GM19043 (cell line): ENCODE data around the gene ZSWIM4.
"Not testable (repeated sequence)": the region's sequence is repeated elsewhere in the genome, so short reads cannot be mapped to it uniquely, and the experiment has no call there.

Source experiments
- ATAC-seq: cut with Tn5 transposase; IDR thresholded peaks from one replicate; pipeline ENCODE4 v1.9.1; 2021; ENCODE audit warnings: low read depth; ENCODE audit not compliant: unreplicated experiment

Gene ZSWIM4

DNA sequence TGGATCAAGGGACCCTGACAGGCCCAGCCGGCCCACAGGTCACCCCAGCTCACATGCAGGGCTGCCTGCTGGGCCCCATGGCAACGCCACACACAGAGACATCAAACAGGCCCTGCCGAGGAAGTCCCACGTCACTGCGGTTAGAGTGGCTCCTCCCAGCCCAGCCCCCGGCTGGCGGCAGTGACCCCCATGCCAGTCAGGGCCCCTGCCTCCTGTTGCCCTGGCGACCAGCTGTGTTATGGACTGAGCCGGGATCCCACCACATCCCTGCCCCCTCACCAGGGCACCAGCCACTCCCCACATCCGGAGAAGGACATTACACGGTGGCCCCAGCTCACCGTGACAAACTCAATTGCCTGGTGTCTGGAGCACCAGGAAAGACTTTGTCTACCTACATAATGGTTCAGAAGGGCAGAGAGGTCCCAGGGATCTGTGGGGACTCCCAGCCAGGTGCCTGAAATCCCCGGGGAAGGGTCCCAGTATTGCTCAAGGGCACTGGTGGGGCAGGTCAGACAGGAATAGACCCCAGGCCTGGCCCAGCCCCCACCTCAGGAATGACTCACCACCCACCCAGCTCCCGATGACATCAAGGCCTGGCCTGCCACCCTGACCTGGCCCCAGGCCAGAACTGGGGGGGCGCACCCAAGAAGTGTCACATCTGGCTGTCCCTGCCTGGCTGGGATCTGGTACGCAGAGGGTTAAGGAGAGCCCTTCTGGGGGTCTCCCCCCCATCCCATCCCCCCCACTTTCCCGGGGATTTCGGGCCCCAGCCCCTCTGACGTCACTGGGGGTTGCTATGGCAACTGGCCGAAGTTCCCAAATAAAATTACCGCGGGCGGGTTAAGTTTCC is 51.5 kb downstream of the ZSWIM4 start:
- ATAC-seq: peak; percentile 62

DNA sequence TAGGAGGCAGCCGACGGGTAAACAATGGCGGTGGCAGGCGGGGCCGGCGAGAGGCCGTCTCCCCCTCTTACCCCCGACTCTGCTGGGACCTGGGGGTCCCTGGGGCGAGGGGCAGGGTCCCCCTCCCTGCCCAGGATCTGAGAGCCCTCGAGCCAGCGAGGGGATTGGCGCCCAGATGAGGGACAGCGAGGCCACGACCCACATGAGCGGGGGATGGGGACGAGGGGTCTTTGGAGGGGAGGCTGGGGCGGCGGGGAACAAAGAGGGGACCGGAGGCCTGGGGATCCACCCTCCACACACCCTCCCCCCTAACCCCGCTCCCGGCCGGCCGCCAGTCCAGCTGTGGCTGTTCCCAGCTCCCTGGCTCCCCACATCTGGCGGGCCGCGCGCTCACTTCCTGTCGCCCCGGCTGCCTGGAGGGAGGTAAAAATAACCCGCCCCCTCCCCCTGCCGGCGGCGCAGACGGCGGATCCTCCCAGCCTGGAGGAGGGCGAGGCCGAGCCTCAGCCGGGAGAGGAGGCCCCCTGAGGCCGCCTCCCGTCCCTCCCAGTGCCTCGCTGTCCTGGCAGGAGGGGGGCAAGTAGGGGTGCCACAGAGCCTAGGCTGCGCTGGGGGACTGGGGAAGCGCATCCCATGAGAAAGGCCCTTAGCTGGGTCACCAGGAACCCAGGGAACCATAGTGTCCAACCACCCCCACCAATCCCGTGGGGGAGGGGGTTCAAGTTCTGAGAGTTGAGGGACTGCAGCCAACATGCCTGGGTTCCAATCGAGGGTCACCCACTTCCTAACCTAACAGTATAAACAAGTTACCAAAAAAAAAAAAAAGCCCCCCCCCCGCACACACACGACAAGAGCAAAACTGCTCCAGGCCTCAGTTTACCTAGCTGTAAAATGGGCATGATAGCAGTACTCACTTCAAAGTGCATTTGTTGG is 52.4 kb downstream of the ZSWIM4 start:
- ATAC-seq: no peak

DNA sequence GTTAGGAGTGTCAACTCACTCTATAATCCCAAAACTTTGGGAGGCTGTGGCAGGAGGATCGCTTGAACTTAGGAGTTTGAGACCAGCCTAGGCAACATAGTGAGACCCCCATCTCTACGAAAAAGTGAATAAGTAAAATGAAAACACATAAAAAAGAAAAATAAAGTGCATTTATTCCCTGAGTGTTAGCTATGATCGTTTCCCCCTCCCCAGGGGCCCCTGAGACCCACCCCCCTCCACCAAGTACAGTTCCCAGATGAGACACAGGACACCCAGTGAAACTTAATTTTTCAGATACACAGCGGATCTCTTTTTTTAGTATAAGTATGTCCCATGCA is 53.1 kb downstream of the ZSWIM4 start:
- no peak for ATAC-seq

DNA sequence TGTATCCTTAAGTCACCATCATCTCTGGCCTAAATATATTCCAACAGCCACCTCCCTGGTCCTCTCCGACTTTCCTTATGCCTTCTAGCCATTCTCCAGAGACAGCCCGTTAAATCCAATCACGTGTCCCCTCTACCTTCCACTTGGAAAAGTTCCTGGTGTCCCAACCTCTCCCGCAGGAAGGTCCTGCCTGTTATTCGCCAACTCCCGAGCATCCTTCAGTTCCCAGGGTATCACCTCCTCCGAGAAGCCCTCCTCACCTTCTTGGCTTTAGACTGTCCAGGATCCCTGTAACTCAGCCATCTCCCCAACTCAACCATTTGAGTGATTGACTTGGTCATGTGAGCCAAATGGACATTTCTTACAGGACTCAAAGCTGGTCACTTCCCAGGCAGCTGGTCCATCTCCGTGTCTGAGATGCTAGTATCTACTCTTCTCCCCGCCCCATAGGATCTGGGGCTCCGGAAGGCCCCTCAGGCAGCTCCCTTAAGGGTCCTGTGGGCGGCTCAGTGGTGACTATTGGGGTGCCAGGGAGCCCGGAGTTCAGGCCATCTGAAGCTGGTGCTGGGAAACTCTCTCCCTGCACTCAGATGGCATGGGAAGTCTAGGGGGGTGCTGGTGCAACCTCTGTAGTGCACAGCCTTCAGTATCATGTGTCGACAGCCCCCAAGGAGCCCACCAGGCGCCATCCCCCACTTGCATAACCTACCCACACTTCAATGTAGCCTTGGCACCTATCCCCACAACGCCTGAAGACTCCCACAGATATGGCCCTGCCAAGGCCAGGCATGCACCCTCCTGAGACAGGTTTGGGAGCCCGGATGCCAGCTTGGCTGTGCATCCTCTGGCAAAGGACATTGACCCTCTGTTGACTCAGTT is 53.8 kb downstream of the ZSWIM4 start:
- no peak for ATAC-seq

DNA sequence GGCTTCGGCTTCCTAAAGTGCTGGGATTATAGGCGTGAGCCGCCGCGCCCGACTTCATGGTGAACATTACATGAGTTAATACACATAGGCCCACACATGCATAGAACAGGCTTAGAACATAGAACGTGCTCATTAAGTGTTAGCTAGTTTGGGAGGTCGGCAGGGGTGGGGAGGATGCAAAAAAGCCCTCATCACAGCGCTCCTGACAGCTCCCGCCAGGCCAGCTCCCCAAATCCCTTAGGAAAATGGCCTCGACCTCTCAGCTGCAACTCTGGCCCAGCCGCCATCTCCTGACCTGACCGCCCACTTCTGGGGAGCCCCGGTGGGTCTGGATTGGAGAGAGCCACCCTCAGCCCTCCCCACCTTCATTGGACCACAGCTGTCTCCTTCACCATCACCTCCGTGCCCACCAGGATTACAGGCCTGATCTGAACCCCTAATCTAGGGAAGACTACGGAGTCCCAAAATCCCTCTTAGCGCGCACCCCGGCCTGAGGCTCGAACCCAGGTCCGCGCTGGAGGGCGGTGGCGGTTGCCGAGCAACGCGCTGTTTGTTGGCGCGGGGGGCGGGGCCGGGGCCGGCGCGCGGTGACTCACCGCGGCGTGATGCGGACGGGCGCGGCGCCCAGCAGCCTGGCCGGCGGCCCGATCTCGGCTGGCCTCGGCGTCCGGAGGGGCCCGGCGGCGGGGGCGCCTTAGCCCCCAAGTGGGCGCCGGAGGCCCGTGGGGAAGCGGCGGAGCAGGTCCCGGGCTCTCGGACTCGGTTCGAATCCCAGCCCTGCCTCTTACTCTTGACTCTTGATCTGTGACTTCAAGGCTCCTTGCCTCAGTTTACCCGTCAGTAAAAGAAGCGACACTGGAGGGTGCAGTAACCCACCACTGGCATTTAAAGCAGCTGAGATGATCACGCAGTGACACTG is 55.0 kb downstream of the ZSWIM4 start:
- no peak for ATAC-seq

DNA sequence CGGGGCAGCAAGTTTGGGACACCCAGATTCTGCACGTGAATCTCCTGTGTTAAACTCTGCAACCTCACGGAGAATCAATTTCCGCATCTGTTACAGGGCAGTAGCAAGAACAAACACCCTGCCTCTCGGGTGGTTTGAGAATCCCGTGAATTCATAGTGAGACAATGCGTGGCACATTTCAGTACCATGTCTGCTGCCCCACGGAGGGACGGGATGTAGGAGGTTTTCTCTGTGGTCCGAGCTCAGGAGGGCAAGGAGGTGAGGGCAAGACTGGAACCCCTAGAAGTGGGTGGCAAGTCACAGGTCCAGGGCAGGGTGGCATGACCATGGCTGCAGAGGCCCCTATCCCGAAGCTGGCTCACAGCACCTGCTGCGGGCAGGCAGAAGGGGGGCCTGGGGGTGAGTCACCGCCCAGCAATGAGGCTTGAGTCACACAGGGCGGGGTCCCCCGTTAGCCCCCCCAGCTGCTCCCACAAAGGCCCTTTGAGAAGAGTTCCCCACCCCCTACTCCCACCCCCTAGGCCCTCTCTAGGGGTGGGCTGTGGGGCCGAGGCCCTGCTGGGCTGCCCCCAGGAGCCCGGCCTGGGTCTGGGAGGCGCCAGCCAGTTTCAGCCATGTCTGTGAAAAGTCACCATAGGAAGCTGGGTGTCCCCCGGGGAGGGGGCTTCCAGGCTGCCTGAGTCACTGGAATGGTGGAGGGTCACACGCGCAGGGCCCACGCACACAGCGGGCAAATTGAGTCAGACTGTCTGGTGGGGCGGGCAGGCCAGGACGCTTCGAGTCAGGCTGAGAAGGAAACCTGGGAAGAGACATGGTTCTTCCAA is 55.9 kb downstream of the ZSWIM4 start:
- no peak for ATAC-seq

DNA sequence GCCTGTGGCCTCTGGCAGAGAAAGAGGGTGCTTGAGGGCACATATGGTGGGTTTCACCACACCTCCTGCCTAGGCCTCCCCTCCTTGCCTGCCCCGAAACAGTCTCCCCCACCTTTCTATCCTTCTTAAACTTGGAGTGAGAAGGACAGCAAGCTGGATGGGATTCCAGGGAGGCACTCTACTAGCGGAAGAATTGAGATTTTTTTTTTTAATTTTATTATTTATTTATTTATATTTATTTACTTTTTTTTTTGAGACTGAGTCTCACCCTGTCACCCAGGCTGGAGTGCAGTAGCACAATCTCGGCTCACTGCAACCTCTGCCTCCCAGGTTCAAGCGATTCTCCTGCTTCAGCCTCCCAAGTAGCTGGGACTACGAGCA is 56.5 kb downstream of the ZSWIM4 start:
- not testable (repeated sequence) for ATAC-seq

DNA sequence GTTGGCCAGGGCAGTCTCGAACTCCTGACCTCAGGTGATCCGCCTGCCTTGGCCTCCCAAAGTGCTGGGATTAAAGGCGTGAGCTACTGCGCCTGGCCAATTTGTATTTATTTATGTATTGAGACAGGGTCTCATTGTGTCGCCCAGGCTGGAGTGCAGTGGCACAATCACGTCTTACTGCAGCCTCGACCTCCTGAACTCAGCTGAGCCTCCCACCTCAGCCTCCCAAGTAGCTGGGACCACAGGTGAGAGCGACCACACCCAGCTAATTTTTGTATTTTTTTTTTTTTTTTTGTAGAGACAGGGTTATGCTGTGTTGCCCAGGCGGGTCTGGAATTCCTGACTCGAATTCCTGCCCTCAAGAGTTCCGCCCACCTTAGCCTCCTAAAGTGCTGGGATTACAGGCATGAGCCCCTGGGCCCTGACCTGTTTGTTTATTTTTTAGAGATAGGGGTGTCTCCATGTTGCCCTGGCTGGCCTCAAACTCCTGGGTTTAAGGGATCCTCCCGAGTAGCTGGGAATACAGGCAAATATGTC is 57.0 kb downstream of the ZSWIM4 start:
- not testable (repeated sequence) for ATAC-seq

DNA sequence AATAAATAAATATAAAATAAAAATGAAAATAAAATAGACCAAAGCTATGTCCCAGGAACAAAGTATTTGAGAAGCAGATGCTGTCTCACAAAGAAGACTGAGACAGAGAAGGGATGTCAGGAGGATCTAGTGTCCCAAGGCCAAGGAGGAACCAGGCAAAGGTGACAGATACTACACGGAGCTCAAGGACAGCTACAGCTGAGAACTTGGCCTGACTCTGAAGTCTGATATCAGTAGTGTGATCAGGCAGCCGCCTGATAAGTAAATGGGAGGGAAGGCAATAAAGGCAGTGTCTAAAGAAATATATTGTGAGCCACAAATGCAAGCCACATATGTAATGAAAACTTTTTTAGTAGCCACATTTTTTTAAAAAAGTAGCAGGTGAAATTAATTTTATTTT is 61.3 kb downstream of the ZSWIM4 start:
- ATAC-seq: no peak

DNA sequence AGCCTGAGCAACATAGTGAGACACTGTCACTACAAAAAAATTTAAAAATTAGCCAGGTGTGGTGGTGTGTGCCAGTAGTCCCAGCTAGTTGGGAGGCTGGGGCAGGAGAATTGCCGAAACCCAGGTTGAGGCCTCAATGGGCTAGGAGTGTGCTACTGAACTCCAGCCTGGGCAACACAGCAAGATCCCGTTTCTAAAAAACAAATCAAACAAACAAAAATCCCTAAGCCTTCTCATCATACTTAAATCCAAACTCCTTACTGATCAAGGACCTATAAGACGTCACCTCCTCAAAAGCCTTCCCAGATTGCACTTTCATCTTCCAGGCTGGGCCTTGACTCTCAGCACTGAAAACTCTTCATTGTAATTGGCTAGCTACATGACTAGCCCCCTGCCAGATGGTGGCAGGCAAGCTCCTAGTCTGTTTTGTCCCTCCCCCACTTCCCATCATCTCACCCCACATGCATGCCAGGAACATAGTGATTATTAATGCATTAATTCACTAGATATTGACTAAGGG is 64.2 kb downstream of the ZSWIM4 start:
- ATAC-seq: no peak

DNA sequence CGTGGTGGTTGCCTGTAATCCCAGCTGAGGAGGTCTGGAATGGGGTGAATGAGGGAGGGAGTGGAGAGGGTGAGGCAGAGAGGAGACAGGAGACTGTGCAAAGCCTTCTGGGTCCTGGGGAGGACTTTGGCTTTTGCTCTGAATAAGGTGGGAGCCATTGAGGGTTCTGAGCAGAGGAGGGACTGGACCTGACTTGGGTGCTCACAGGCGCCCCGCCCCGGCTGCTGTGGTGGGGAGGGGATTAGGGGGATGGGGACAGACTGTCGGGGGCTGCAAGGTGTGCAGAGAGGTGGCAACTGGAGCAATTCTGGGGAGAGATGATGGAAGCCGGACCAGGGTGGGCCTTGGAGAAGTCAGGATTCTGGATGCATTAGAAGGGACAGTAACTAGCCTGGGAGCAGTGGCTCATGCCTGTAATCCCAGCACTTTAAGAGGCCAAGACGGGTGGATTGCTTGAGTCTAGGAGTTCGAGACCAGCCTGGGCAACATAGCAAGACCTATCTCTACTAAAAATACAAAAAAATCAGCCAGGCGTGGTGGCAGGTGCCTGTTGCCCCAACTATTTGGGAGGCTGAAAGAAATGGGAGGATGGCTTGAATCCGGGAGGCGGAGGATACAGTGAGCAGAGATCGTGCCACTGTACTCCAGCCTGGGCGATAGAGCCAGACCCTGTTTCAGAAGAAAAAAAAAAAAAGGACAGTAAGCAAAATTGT is 65.6 kb downstream of the ZSWIM4 start:
- ATAC-seq: no peak

DNA sequence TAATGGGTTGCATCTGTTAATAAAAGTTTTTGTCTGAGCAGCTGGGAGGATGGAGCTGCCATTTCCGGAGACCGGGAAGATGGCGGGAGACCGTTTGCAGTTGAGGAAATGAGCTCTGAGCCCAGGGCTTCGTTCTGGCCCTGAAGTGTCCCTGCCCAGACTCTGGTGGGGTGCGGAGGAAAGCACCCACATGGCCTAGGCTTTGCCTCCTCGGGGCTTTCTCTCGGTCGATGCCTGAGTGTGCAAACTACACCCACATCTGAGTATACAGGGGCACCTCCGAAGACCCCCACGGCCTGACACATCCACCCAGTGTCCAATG is 66.1 kb downstream of the ZSWIM4 start:
- peak; percentile 15 for ATAC-seq

DNA sequence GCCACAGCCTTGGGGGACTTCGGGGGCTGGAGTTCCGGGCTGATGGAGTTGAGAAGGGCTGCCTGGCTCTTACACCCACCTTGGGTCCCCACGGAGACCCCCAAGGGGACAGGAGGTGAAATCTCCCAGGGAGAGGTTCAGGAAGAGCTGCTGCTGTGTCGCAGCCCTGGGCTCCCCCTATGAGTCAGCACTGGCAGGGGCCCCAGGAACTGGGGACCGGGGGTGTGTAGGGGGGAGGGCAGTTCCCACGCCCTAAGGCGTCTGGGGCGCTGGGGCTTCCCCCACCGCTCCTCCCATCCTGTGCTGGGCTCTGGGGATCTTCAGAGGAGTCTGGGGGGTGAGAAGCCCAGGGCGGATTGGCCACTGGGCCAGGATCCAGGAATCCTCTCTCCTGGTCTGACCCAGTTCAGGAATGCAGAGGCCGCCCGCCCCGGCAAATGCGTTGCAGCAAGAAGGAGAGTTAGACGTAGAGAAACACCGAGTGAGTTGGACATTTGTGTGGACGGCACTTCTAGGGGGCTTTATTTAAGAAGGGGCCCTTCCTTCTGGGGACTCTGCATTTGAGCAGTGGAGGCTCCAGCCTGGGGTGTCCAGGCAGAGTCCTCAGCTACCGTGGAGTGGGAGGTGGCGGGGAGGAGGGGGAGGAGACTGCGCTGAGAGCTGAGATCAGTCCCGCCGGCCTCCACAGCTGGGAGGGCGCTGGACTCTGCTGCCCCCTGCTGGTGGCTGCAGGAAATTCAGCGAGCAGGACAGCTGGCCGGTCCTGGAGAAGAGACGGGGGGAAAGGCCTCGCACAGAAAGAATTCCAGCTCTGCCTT is 66.7 kb downstream of the ZSWIM4 start:
- peak; percentile 73 for ATAC-seq

DNA sequence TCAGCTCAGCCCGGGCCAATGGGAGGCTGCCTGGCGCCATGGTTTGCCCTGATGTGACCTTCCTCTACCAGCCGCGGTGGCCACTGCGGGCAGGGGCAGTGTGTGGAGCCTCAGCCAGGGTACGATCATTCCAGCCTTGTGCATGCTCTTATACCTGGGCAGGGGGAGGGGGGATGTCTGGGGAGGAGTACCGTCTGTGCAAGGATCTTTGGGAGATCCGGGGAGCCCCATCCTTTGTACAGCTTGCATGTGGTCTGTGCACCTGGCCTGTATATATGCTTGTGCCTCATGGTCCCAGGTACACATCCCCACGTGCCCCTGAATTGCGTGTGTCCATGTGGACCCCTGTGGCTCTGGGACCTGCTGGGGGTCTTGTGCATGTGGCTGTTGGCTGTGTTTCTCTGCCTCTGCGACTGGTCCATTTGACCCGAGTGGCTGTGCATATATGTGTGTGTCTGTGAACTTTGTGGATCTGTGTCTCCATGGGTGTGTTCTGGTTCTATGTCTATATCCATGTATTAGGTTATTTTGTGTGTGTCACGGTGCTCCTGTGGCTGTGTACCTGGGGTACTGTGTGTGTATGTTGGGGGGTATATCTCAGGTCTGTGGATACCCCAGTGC is 68.9 kb downstream of the ZSWIM4 start:
- ATAC-seq: no peak

DNA sequence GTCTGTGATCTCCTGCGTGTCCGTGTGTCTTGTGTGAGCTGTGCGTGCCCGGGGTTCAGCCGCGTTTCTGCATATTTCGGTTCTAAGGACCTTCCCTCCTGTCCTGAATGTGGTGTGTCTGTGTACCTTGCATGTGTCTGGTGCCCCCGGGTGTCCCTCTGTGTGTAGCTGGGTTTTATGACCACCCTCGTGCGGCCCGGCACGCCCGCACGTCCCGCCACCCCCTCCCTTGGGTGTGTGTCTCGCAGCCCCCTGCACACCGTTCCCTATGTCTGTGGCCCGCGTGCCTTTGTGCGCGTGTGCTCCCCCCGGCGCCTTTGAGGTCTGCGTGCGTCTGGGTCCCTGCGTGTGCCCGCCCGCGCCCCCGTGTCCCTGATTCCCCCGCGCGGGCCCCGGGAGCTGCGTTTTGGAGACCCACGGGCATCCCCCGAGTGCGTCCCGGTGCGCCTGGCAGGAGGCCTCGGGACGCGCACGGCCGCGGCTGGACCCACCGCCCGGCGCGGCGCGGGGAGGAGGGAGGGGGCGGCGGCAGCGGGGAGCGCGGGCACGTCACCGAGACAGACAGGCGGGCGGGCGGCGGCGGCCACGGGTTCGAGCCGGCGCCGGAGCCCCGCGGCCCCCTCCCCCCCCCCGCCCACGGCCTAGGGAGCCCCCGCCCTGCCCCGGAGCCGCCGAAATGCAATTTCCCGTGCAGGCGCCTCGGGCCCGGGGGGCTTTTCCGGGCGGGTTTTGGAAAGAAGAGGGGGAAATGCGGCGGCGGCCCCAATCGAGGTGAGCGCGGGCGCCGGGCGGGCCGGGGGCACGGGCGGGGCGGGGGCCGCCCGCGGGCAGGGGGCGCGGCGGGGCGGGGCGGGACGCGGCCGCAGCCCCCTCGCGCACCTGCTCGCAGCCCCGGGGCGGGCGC is 69.7 kb downstream of the ZSWIM4 start:
- ATAC-seq: no peak
